Measurements from ENCODE around the gene XIRP2. TPM values are rescaled to one million over a fixed set of nuclear protein-coding genes. Genes with fewer than 3 reads are reported as not detected.

Gene XIRP2
- total RNA-seq, 2 donors from 2014 or later, result 42.8 to 43.7 TPM

DNA sequence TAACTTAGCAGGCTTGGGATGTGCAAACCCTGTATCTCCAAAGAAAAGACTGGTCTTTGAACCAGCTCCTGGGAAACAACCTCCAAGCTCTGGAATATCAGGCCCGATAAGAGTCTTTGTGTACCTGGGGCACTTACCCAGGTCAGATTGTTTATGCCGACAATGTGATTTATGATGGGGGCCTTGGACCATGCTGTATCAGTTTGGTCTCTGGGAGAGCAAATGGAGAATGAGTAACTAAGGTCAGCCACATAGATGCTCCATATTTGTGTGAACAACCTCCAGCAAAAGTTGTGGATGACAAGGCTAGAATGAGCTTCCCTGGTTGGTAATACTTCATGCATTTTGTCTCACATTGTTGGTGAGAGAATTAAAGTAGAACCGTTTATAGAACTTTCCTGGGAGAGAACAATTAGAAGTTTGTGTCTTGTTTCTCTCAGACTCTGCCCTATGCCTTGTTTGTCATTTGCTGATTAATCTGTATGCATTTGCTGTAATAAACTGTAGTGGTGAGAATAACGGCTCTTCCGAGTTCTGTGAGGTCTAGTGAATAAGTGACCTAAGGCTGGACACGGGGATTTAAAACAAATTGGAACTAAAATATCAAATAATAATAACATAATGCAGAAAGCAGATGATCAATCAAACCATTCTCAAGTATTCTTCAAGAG is 259.1 kb downstream of the XIRP2 start:
- no peaks in the 10 kb centered on the region for H3K36me3 ChIP-seq
- no peaks in the 10 kb centered on the region for H3K27me3 ChIP-seq
- no peak overlapping the region for H3K27ac ChIP-seq
- H3K9me3 ChIP-seq, result no peaks in the 10 kb centered on the region
- no peaks in the 10 kb centered on the region for H3K4me1 ChIP-seq
- no peak for DNase-seq (ENCODE audit: low spot score)
- no peak for TF ChIP-seq CTCF (IDR thresholded peaks at IDR 0.05)
- no peak overlapping the region for H3K4me3 ChIP-seq

DNA sequence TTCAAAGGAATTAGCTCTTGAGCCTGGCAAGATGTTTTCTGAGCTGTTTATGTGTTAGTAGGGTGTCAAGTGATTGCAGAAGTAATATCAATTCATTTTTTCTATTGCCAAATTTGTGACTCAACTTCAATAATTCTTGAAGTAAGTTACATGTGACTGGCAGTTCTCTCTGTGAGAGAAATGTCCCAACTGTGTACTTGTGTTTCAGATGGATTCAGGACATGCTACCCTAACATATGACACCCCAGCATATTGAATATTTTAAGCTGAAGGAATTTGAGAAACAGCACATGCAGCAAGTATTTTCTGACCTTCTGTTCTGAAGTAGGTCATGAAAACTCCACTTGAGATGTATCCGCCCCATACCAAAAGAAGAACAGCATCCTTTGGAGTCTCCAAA is 263.6 kb downstream of the XIRP2 start:
- no peaks in the 10 kb centered on the region for H3K27me3 ChIP-seq
- H3K9me3 ChIP-seq, result no peaks in the 10 kb centered on the region
- H3K4me3 ChIP-seq, result no peak overlapping the region
- no peaks in the 10 kb centered on the region for H3K36me3 ChIP-seq
- H3K4me1 ChIP-seq, result no peaks in the 10 kb centered on the region
- TF ChIP-seq CTCF (IDR thresholded peaks at IDR 0.05), result no peak
- no peak overlapping the region for H3K27ac ChIP-seq
- DNase-seq (ENCODE audit: low spot score), result no peak

- TF ChIP-seq CTCF (IDR thresholded peaks at IDR 0.05), result no peak
- no peak for DNase-seq (ENCODE audit: low spot score)
- Histone ChIP-seq H3K27me3 (no peaks in the 10 kb centered on the region), H3K27ac (no peak overlapping the region), H3K9me3 (no peaks in the 10 kb centered on the region), H3K4me1 (no peaks in the 10 kb centered on the region), H3K36me3 (no peaks in the 10 kb centered on the region), H3K4me3 (no peak overlapping the region)
These were observed 269.2 kb downstream of the XIRP2 start for GRCh38 chr2:167157523-167157922.

DNA sequence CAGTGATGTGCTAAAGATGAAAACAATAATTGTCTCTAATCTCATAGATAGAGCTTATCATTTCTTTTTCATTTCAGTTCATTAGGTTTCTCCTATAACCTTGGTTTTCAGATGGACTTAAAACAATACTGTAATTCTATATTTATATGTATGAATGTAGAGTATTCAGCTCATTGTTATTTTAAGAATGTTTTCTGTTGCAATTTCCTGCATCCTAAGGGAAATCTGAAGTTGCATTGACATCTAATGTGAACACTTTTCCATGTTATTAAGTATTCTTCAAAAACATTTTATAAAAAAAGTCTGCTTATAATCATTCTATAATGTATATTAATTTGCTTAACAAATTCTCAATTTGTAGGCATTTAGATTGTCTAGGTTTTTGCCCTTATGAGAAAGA is 288.9 kb downstream of the XIRP2 start:
- no peak overlapping the region for H3K27ac ChIP-seq
- no peak for DNase-seq (ENCODE audit: low spot score)
- TF ChIP-seq CTCF (IDR thresholded peaks at IDR 0.05), result no peak
- H3K4me3 ChIP-seq, result no peak overlapping the region
- peaks cover 0 to 3% of the 10 kb centered on the region in 2 donors for H3K9me3 ChIP-seq
- no peaks in the 10 kb centered on the region for H3K36me3 ChIP-seq
- H3K27me3 ChIP-seq, result no peaks in the 10 kb centered on the region
- H3K4me1 ChIP-seq, result no peaks in the 10 kb centered on the region

- no peaks in the 10 kb centered on the region for H3K36me3 ChIP-seq
- H3K4me3 ChIP-seq, result no peak overlapping the region
- DNase-seq (ENCODE audit: low spot score), result no peak
- H3K27ac ChIP-seq, result no peak overlapping the region
- H3K4me1 ChIP-seq, result no peaks in the 10 kb centered on the region
- no peaks in the 10 kb centered on the region for H3K9me3 ChIP-seq
- H3K27me3 ChIP-seq, result no peaks in the 10 kb centered on the region
- no peak for TF ChIP-seq CTCF (IDR thresholded peaks at IDR 0.05)
These were observed 292.9 kb downstream of the XIRP2 start for GRCh38 chr2:167181134-167181533.

- no peak for TF ChIP-seq CTCF (IDR thresholded peaks at IDR 0.05)
- DNase-seq (ENCODE audit: low spot score), result no peak
- H3K4me1 ChIP-seq, result no peaks in the 10 kb centered on the region
- H3K27me3 ChIP-seq, result no peaks in the 10 kb centered on the region
- H3K9me3 ChIP-seq, result no peaks in the 10 kb centered on the region
- no peaks in the 10 kb centered on the region for H3K36me3 ChIP-seq
- H3K27ac ChIP-seq, result no peak overlapping the region
- H3K4me3 ChIP-seq, result no peak overlapping the region
These were observed 293.4 kb downstream of the XIRP2 start for GRCh38 chr2:167181688-167182087.
